Right atrium auricular region (tissue), 2 donors: Measurements from ENCODE around the gene BID. TPM values are rescaled to one million over a fixed set of nuclear protein-coding genes. Genes with fewer than 3 reads are reported as not detected.

Experiments
- DNase-seq: peaks from one replicate; pipeline ENCODE4 v3.0.0-alpha.2; 2019; ENCODE audit warnings: low spot score
- H3K27ac ChIP-seq, 2 donors: fragments of 200-600 bp; sonication (generic); 1 replicate in 1 of 2; 2 replicates in 1 of 2; pipeline ENCODE4 v1.5.1; 2016 to 2019
- H3K27me3 ChIP-seq, 2 donors: fragments of 200-600 bp; sonication (generic); one replicate each; pipeline versions ENCODE4 v1.5.1 to v1.6.0; 2017 to 2019
- H3K36me3 ChIP-seq: fragments of 200-600 bp; sonication (generic); one replicate; pipeline ENCODE4 v1.5.1; 2016
- H3K4me1 ChIP-seq, 2 donors: fragments of 200-600 bp; sonication (generic); one replicate each; pipeline versions ENCODE4 v1.5.1 to v1.6.0; 2017 to 2019
- H3K4me3 ChIP-seq, 2 donors: fragments of 200-600 bp; sonication (generic); 1 replicate in 1 of 2; 2 replicates in 1 of 2; pipeline ENCODE4 v1.5.1; 2017 to 2019; ENCODE audit warnings: mild to moderate bottlenecking in 1 of 2, moderate library complexity in 1 of 2
- H3K9me3 ChIP-seq, 2 donors: fragments of 200-600 bp; sonication (generic); one replicate each; pipeline ENCODE4 v1.5.1; 2019
- total RNA-seq, 2 donors: library from RNA; depleted of rRNA; stranded (reverse); fragments of >200 nt; gene quantifications; one replicate each; pipeline ENCODE4 v1.1.0, GENCODE V29; 2016
- TF ChIP-seq, protein P1 (sequence below), 2 donors: fragments of 200-600 bp; sonication (generic); IDR thresholded peaks; one replicate each; pipeline ENCODE4 v1.5.1; 2019; ENCODE audit warnings: antibody characterized with exemption in 2 of 2

BID gene
- total RNA-seq, 2 donors from 2014 or later, result 10.5 to 14.1 TPM

DNA sequence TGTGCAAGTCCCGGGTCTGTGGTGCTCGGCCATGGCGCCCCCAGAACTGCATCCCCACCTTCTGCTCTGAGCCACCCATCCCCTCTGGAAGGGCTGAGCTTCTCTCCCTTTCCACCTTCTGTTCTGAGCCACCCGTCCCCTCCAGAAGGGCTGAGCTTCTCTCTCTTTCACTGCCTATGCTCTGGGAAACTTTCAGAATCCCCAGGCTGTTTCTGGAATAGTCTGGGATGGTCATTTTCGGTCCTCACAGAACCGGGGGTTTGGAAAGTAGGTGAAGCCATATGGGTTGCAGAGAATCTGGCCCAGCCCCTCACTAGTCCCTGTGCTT, 3.4 kb upstream of the BID start:
- TF ChIP-seq, protein P1, sequence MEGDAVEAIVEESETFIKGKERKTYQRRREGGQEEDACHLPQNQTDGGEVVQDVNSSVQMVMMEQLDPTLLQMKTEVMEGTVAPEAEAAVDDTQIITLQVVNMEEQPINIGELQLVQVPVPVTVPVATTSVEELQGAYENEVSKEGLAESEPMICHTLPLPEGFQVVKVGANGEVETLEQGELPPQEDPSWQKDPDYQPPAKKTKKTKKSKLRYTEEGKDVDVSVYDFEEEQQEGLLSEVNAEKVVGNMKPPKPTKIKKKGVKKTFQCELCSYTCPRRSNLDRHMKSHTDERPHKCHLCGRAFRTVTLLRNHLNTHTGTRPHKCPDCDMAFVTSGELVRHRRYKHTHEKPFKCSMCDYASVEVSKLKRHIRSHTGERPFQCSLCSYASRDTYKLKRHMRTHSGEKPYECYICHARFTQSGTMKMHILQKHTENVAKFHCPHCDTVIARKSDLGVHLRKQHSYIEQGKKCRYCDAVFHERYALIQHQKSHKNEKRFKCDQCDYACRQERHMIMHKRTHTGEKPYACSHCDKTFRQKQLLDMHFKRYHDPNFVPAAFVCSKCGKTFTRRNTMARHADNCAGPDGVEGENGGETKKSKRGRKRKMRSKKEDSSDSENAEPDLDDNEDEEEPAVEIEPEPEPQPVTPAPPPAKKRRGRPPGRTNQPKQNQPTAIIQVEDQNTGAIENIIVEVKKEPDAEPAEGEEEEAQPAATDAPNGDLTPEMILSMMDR (IDR thresholded peaks at IDR 0.05), result no peak
- Histone ChIP-seq H3K27me3 (no peaks in the 10 kb centered on the region), H3K36me3 (no peaks in the 10 kb centered on the region), H3K4me1 (peaks cover 0 to 32% of the 10 kb centered on the region in 2 donors), H3K4me3 (peak overlapping the region in 1 of 2 donors; percentile 28), H3K9me3 (no peaks in the 10 kb centered on the region), H3K27ac (peak overlapping the region; percentile 25 to 51)
- DNase-seq, result no peak

DNA sequence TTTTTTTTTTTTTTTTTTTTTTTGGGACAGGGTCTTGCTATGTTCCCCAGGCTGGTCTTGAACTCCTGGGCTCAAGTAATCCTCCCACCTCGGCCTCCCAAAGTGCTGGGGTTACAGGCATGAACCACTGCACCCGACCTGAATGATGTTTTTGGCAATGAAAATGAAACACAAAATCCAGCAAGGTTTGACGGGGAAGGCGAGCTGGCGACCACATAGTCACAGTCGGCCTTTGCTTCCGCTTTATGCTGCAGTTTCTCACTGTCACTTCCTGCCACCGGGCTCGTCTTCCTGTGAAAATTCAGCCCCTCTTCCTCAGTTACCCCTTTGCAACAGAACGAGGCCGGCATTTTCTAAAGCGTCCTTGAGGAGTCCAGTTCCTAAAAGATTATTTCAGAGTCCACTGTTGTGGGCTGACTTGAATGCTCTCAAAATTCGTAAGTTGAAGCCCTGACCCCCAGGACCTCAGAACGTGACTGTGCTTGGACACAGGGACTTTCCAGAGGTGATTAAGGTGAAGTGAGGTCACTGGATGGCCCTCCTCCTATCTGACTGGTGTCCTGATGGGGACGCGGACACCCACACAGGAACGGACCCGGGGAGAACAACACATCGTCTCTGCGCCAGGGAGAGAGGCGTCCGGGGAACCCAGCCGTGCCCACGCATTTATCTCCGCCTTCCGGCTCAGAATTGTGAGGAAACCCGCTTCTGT, 2.9 kb upstream of the BID start:
- Histone ChIP-seq H3K4me3 (peak overlapping the region in 1 of 2 donors; percentile 28), H3K4me1 (peaks cover 0 to 35% of the 10 kb centered on the region in 2 donors)
- DNase-seq, result no peak

DNA sequence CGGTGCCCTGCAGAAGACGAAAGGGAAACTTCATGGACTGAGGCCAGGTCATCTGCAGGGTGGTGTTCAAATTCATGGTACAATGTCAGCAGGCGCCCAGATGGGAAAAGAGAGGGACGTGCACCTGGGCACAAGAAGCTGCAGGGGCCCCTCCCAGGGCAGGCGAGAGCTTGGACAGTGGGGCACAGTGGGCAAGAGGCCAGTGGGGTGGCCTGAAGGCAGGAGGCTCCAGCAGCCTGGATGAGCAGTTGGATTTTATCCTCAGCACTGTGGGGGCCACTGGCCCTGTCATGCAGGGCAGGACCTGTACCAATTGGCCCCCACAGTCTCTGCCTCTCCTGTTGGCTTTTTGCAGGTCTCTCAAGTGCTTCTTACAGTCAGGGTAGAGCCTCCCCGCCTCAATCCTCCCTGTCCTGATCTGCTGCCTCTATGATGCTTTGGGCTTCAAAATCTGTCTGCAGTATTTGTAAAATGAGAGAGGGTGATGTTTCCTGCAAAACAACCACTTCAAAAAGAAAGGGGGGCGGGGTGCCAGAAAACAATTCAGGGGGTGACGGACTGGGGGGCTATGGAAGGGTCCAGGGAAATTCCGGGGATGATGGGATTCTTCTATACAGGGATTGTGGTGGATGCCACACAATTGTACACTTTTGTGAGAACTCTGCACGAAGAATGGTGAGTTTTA, 1.7 kb upstream of the BID start:
- H3K4me3 ChIP-seq, result no peak overlapping the region
- H3K27ac ChIP-seq, result no peak overlapping the region
- H3K4me1 ChIP-seq, result peaks cover 0 to 24% of the 10 kb centered on the region in 2 donors
- no peaks in the 10 kb centered on the region for H3K9me3 ChIP-seq
- no peaks in the 10 kb centered on the region for H3K27me3 ChIP-seq
- no peaks in the 10 kb centered on the region for H3K36me3 ChIP-seq
- TF ChIP-seq, protein P1 (IDR thresholded peaks at IDR 0.05), result no peak
- DNase-seq, result no peak

More for the DNA sequence above, 2.9 kb upstream of the BID start:
- TF ChIP-seq, protein P1 (IDR thresholded peaks at IDR 0.05), result no peak
- Histone ChIP-seq H3K27ac (peak overlapping the region; percentile 25 to 51), H3K9me3 (no peaks in the 10 kb centered on the region), H3K27me3 (no peaks in the 10 kb centered on the region), H3K36me3 (no peaks in the 10 kb centered on the region)

DNA sequence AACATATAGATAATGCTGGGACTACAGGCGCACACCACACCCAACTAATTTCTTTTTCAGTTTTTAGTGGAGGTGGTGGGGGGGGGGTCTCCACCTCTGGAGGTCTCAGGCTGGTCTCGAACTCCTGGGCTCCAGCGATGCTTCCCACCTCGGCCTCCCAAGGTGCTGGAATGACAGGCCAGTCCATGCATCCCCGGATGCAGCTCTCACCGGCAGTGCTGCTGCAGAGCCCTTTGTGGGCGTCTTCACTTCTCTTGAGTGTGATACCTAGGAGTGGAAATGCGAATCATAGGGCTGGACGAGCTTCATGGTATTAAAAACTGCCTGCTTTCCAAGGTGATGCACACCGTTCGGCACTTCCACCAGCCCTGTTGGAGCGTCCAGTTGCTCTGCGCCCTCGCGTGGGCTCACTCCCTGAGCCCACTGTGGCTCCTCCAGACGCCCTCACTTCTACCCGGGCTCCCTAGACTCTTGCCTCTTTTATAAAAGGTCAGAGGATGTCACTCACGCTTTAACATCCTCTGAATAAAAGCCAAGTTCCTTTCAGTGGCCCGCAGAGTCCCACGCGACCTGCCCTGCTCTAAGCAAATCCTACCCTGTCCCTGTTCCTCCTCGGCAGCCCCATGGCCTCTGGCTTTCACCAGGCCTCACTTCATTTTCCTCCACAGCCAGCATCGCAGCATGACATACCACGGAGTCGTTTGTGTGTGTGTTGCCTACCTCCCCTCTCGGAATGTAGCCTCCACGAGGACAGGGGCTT, 837 bp upstream of the BID start:
- TF ChIP-seq, protein P1 (IDR thresholded peaks at IDR 0.05), result no peak
- Histone ChIP-seq H3K4me1 (peaks cover 0 to 23% of the 10 kb centered on the region in 2 donors), H3K36me3 (no peaks in the 10 kb centered on the region), H3K27ac (no peak overlapping the region), H3K9me3 (no peaks in the 10 kb centered on the region), H3K4me3 (peak overlapping the region in 1 of 2 donors; percentile 63), H3K27me3 (no peaks in the 10 kb centered on the region)
- DNase-seq, result no peak

DNA sequence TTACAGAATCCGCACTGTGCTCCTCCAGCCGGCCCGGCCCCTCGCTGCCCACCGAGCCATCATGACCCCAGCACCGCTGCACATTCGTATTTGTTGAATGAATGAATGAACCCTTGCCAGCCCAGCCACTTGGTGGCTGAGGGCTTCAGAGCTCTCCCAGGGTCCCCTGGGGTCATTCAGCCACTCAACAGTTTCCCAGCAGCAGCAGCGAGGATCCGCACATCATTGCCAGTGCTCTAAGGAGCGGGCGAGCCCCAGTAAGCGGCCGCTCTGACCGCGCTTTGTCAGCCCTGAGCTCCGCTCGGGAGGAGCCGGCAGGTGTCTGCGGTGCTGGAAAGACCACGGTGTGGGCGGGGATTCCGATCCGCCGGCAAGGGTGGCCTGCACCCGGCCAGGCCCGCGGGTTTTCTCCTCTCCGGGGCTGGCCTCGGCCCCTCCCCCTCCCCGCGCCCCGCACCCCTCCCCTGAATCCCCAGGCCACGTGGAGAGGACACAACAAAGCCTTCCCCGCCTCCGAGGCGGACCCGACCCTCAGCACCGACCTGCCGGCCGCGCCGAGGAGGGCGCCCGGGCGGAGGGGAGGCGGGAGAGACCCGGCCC, 563 bp downstream of the BID start:
- peak overlapping the region; percentile 63 to 77 for H3K4me3 ChIP-seq
- peaks cover 0 to 23% of the 10 kb centered on the region in 2 donors for H3K4me1 ChIP-seq
- H3K27me3 ChIP-seq, result no peaks in the 10 kb centered on the region
- no peaks in the 10 kb centered on the region for H3K36me3 ChIP-seq
- no peak for DNase-seq
- TF ChIP-seq, protein P1 (IDR thresholded peaks at IDR 0.05), result no peak
- no peaks in the 10 kb centered on the region for H3K9me3 ChIP-seq
- peak overlapping the region; percentile 33 to 50 for H3K27ac ChIP-seq
